ENCODE results near the gene FKBP15.

DNA sequence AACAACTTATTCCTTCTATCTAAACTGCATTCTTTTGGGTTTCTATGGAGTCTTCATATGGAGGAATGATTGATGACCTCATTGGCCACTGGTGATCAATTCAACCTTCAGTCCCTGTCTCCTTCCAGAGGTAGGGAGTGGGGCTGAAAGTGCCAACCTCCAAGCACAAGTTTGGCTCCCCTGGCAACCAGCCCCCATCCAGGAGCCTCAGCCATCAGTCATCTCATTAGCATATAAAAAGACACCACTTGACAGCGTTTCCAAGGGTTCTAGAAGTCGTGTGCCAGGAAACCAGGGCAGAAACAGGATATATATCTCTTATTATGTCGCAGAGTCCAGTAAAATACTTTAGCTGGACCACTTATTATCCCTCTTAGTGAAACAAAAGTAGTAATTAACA lies 60.5 kb downstream of the FKBP15 start:
- TF ChIP-seq, protein P1, sequence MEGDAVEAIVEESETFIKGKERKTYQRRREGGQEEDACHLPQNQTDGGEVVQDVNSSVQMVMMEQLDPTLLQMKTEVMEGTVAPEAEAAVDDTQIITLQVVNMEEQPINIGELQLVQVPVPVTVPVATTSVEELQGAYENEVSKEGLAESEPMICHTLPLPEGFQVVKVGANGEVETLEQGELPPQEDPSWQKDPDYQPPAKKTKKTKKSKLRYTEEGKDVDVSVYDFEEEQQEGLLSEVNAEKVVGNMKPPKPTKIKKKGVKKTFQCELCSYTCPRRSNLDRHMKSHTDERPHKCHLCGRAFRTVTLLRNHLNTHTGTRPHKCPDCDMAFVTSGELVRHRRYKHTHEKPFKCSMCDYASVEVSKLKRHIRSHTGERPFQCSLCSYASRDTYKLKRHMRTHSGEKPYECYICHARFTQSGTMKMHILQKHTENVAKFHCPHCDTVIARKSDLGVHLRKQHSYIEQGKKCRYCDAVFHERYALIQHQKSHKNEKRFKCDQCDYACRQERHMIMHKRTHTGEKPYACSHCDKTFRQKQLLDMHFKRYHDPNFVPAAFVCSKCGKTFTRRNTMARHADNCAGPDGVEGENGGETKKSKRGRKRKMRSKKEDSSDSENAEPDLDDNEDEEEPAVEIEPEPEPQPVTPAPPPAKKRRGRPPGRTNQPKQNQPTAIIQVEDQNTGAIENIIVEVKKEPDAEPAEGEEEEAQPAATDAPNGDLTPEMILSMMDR (IDR thresholded peaks at IDR 0.05; ENCODE audit: borderline replicate concordance, extremely low read depth, low read length, poor library complexity, severe bottlenecking): no peak
- no peak for TF ChIP-seq EZH2 (IDR thresholded peaks at IDR 0.05; ENCODE audit: borderline replicate concordance, low read depth, low read length, severe bottlenecking)

Data from DND-41 (cell line).